CD14-positive monocyte (primary cell): ENCODE results near the gene RANGRF. TPM values are rescaled to one million over a fixed set of nuclear protein-coding genes. Genes with fewer than 3 reads are reported as not detected.
A peak's percentile ranks its signal among the peaks of the same experiment; 100 is the strongest.

Experiments
- DNase-seq, 3 donors: peaks; one replicate each; pipeline ENCODE4 v3.0.0-alpha.2; 2011 to 2022
- H2AFZ ChIP-seq: 2 replicates; pipeline ENCODE4 v1.6.0; 2012; ENCODE audit warnings: mild to moderate bottlenecking, low read depth, low read length, inconsistent platforms; ENCODE audit not compliant: insufficient read depth, poor library complexity, severe bottlenecking
- H3K27ac ChIP-seq, 2 donors: 1 replicate in 1 of 2; 2 replicates in 1 of 2; pipeline ENCODE4 v1.5.1; 2012 to 2013; ENCODE audit warnings: low read length in 2 of 2, control low read depth in 1 of 2, inconsistent platforms in 1 of 2, low read depth in 1 of 2, mild to moderate bottlenecking in 1 of 2
- H3K27me3 ChIP-seq, 2 donors: one replicate each; pipeline versions ENCODE4 v1.6.0 to v1.6.1; 2011 to 2013; ENCODE audit warnings: low read length in 2 of 2; ENCODE audit not compliant: control insufficient read depth in 2 of 2, insufficient read depth in 2 of 2
- H3K36me3 ChIP-seq, 2 donors: replicated peaks in 1 of 2; 1 replicate in 1 of 2; 2 replicates in 1 of 2; pipeline versions ENCODE4 v1.5.1 to v1.6.1; 2012 to 2013; ENCODE audit warnings: low read length in 2 of 2, control low read depth in 1 of 2, inconsistent platforms in 1 of 2, mild to moderate bottlenecking in 1 of 2; ENCODE audit not compliant: insufficient read depth in 2 of 2, control insufficient read depth in 1 of 2
- H3K4me1 ChIP-seq, 2 donors: 1 replicate in 1 of 2; 2 replicates in 1 of 2; pipeline versions ENCODE4 v1.5.1 to v1.6.1; 2012 to 2013; ENCODE audit warnings: low read length in 2 of 2, control low read depth in 1 of 2, inconsistent platforms in 1 of 2, mild to moderate bottlenecking in 1 of 2, moderate library complexity in 1 of 2; ENCODE audit not compliant: insufficient read depth in 2 of 2, control insufficient read depth in 1 of 2
- H3K4me2 ChIP-seq: replicated peaks from 2 replicates; pipeline ENCODE3; 2012; ENCODE audit warnings: low read length, moderate library complexity, mild to moderate bottlenecking; ENCODE audit not compliant: poor library complexity, severe bottlenecking; ENCODE audit errors: extremely low read depth
- H3K4me3 ChIP-seq, 3 experiments: fragments of 200-600 bp in 1 of 3; sonication (generic) in 1 of 3; replicated peaks in 1 of 3; 1 replicate in 2 of 3; 2 replicates in 1 of 3; pipeline ENCODE4 v1.5.1; 2011 to 2013; ENCODE audit warnings: low read length in 3 of 3, mild to moderate bottlenecking in 3 of 3, control low read depth in 2 of 3, low read depth in 2 of 3, inconsistent platforms in 1 of 3, moderate library complexity in 1 of 3
- H3K79me2 ChIP-seq: 2 replicates; pipeline ENCODE4 v1.6.0; 2012; ENCODE audit warnings: mild to moderate bottlenecking, control low read depth, inconsistent platforms, low read length, moderate library complexity; ENCODE audit not compliant: insufficient read depth
- H3K9ac ChIP-seq: 2 replicates; pipeline ENCODE4 v1.6.0; 2017; ENCODE audit warnings: low read length, mild to moderate bottlenecking; ENCODE audit not compliant: insufficient read depth, poor library complexity, severe bottlenecking
- H3K9me3 ChIP-seq, 2 donors: replicated peaks in 1 of 2; 1 replicate in 1 of 2; 2 replicates in 1 of 2; pipeline versions ENCODE4 v1.5.1 to v1.6.1; 2012 to 2013; ENCODE audit warnings: low read length in 2 of 2, control low read depth in 1 of 2; ENCODE audit not compliant: control insufficient read depth in 1 of 2, insufficient read depth in 1 of 2
- H4K20me1 ChIP-seq: 2 replicates; pipeline ENCODE4 v1.6.0; 2012; ENCODE audit warnings: mild to moderate bottlenecking, low read length, control low read depth, moderate library complexity; ENCODE audit not compliant: insufficient read depth
- H3K27ac Mint-ChIP-seq, 7 donors: one replicate each; pipeline ENCODE4 v1.8.0; 2020; ENCODE audit warnings: mild to moderate bottlenecking in 7 of 7, mixed read lengths in 7 of 7, moderate library complexity in 6 of 7, inconsistent platforms in 2 of 7
- H3K27me3 Mint-ChIP-seq, 3 donors: one replicate each; pipeline ENCODE4 v1.8.0; 2021 to 2022; ENCODE audit warnings: low read depth in 3 of 3, mild to moderate bottlenecking in 3 of 3, mixed read lengths in 3 of 3, moderate library complexity in 3 of 3, inconsistent platforms in 1 of 3
- H3K36me3 Mint-ChIP-seq, 2 donors: one replicate each; pipeline ENCODE4 v1.8.0; 2020; ENCODE audit warnings: mixed read lengths in 2 of 2, inconsistent platforms in 1 of 2, mild to moderate bottlenecking in 1 of 2
- H3K4me1 Mint-ChIP-seq: one replicate; pipeline ENCODE4 v1.8.0; 2020; ENCODE audit warnings: mild to moderate bottlenecking, mixed read lengths
- H3K4me3 Mint-ChIP-seq, 2 donors: one replicate each; pipeline ENCODE4 v1.8.0; 2020; ENCODE audit warnings: mild to moderate bottlenecking in 2 of 2, mixed read lengths in 2 of 2, moderate library complexity in 1 of 2
- H3K9me3 Mint-ChIP-seq, 7 donors: one replicate each; pipeline ENCODE4 v1.8.0; 2020 to 2022; ENCODE audit warnings: mixed read lengths in 7 of 7, mild to moderate bottlenecking in 6 of 7, moderate library complexity in 6 of 7, inconsistent platforms in 2 of 7
- WGBS: methylation state at CpG from one replicate; pipeline ENCODE4 v1.1.5; 2013; ENCODE audit warnings: missing lambda C conversion rate; ENCODE audit not compliant: insufficient coverage; 5-methylcytosine and 5-hydroxymethylcytosine counted together
- intact Hi-C, 2 donors: fragments of 100-400 bp; cut with micrococcal nuclease; formaldehyde crosslinking; loops; one replicate each; pipeline versions ENCODE4 v1.15.0 to v1.15.1; 2023
- polyA plus RNA-seq, 3 donors: library from polyadenylated mRNA; depleted of rRNA in 1 of 3; unstranded in 2 of 3; stranded (reverse) in 1 of 3; fragments of 300-500 nt in 2 of 3; fragments of >200 nt in 1 of 3; fragmentation: Illumina TruSeq in 2 of 3; gene quantifications; 1 replicate in 2 of 3; 2 replicates in 1 of 3; pipeline ENCODE4 v1.2.3, GENCODE V29; 2012 to 2021
- TF ChIP-seq, protein P1 (sequence below): fragments of 200-600 bp; IDR thresholded peaks from one replicate; pipeline ENCODE4 v1.8.0; 2022; ENCODE audit warnings: antibody characterized with exemption, mild to moderate bottlenecking

Gene RANGRF
- polyA plus RNA-seq, 3 donors: 27.3 to 34.3 (median 31.7) TPM

DNA sequence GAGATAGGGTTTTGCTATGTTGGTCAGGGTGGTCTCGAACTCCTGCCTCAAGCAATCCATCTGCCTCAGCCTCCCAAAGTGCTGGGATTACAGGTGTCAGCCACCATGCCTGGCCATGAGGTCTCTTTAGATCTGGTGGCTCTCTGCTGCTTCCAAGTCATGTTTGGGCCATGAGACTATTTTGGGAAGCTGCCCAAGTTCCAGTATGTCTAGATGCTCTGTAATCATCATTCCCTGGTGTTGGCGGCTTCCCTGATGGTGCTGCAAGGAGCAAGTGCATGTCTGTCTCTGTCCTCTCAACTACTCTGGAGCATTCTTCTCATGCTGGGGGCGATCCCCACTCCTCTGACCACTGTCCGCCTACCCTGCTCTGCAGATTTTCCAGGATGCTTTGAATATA lies 44.8 kb downstream of the RANGRF start:
- no peak for DNase-seq
- no peaks in the 10 kb centered on the region for H3K9me3 ChIP-seq
- intact Hi-C loops: no loop called here
- WGBS: 95% methylated on average over 4 of the region's 4 CpGs
- peaks cover 10 to 15% (median 10%) of the 10 kb centered on the region in 3 donors for H3K27me3 Mint-ChIP-seq
- peak overlapping the region in 1 of 7 donors; percentile 64 for H3K27ac Mint-ChIP-seq
- no peaks in the 10 kb centered on the region for H4K20me1 ChIP-seq
- TF ChIP-seq, protein P1, sequence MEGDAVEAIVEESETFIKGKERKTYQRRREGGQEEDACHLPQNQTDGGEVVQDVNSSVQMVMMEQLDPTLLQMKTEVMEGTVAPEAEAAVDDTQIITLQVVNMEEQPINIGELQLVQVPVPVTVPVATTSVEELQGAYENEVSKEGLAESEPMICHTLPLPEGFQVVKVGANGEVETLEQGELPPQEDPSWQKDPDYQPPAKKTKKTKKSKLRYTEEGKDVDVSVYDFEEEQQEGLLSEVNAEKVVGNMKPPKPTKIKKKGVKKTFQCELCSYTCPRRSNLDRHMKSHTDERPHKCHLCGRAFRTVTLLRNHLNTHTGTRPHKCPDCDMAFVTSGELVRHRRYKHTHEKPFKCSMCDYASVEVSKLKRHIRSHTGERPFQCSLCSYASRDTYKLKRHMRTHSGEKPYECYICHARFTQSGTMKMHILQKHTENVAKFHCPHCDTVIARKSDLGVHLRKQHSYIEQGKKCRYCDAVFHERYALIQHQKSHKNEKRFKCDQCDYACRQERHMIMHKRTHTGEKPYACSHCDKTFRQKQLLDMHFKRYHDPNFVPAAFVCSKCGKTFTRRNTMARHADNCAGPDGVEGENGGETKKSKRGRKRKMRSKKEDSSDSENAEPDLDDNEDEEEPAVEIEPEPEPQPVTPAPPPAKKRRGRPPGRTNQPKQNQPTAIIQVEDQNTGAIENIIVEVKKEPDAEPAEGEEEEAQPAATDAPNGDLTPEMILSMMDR: no peak
- no peak overlapping the region for H3K4me3 Mint-ChIP-seq
- no peak overlapping the region for H3K9ac ChIP-seq
- H3K27ac ChIP-seq: no peak overlapping the region
- no peaks in the 10 kb centered on the region for H3K36me3 ChIP-seq
- H3K27me3 ChIP-seq: no peaks in the 10 kb centered on the region
- no peak overlapping the region for H2AFZ ChIP-seq
- peaks cover 0 to 2% (median 0%) of the 10 kb centered on the region in 7 donors for H3K9me3 Mint-ChIP-seq
- H3K4me3 ChIP-seq: no peak overlapping the region
- H3K79me2 ChIP-seq: no peaks in the 10 kb centered on the region
- H3K4me1 Mint-ChIP-seq: peaks cover 8% of the 10 kb centered on the region
- peaks cover 7 to 12% of the 10 kb centered on the region in 2 donors for H3K4me1 ChIP-seq
- no peaks in the 10 kb centered on the region for H3K36me3 Mint-ChIP-seq
- no peak overlapping the region for H3K4me2 ChIP-seq

DNA sequence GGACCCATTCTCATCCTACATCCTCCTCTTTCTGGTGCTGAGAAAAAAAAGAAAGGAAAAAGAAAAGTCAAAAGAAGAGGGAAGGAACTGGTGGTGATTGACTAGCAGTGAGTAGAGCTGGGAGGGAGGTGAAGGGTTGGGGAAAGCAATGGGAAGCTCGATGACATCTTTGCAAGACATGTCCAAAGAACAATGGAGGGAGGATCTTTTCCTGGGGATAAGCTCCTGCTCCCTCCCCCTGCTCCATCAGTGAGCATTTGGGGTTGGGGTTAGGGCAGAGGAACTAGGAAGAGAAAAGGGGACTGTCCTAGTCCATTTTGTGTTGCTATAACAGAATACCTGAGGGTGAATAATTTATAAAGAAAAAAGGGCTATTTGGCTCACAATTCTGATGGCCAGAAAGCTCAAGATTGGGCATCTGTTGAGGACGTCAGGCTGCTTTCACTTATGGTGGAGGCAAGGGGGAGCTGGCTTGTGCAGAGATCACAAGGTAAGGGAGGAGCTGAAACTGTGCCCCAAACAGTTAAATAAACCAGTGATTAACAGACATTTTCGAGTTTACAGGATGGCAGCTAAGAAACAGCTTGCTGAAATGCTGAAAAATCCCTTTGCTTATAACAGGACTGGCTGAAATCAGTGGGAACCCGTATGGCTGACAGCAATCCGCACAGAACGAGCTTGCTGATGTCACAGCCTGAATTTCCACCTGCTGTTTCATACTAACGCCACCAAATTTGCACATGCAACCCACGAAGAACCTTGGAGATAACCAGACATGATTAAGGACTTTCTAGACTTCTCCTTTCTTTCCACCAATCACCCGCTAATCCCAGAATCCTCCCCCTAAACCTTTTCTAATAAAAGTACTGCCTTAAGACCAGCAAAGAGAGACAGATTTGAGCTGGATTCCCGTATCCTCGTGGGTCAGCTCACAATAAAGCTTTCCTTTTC lies 49.6 kb downstream of the RANGRF start:
- H3K4me3 ChIP-seq: peak overlapping the region; percentile 12 to 61 (median 34)
- peak overlapping the region in 6 of 7 donors; percentile 41 to 87 (median 76) for H3K27ac Mint-ChIP-seq
- H3K4me1 ChIP-seq: peaks cover 13 to 20% of the 10 kb centered on the region in 2 donors
- TF ChIP-seq, protein P1: no peak
- DNase-seq: peak; percentile 45 to 90 (median 72)
- peak overlapping the region; percentile 73 for H3K4me2 ChIP-seq
- intact Hi-C loops: no loop called here
- H3K9ac ChIP-seq: peak overlapping the region; percentile 32
- H3K9me3 Mint-ChIP-seq: no peaks in the 10 kb centered on the region
- peak overlapping the region; percentile 40 to 41 for H3K27ac ChIP-seq
- H4K20me1 ChIP-seq: no peaks in the 10 kb centered on the region
- H3K4me1 Mint-ChIP-seq: peaks cover 12% of the 10 kb centered on the region
- H3K36me3 ChIP-seq: no peaks in the 10 kb centered on the region
- peak overlapping the region; percentile 56 to 82 for H3K4me3 Mint-ChIP-seq
- WGBS: 4% methylated on average over 9 of the region's 11 CpGs
- peaks cover 6 to 11% (median 6%) of the 10 kb centered on the region in 3 donors for H3K27me3 Mint-ChIP-seq
- H3K79me2 ChIP-seq: no peaks in the 10 kb centered on the region
- H2AFZ ChIP-seq: peak overlapping the region; percentile 71
- H3K27me3 ChIP-seq: no peaks in the 10 kb centered on the region
- H3K36me3 Mint-ChIP-seq: no peaks in the 10 kb centered on the region
- H3K9me3 ChIP-seq: no peaks in the 10 kb centered on the region
